Measurements from ENCODE around the gene EPHX1.

The EPHX1 gene

GRCh38 chr1:225888289-225888897 lies 78.5 kb downstream of the EPHX1 start:
- Mint-ChIP-seq H3K4me3 (no peak overlapping the region), H3K4me1 (peaks cover 6 to 22% of the 10 kb centered on the region in 2 donors), H3K27ac (no peak overlapping the region), H3K9me3 (no peaks in the 10 kb centered on the region), H3K36me3 (no peaks in the 10 kb centered on the region), H3K27me3 (peaks cover 0 to 18% of the 10 kb centered on the region in 2 donors)
- DNase-seq (no peak), ATAC-seq (replicated peaks) (no peak)

GRCh38 chr1:225888898-225889601 lies 79.1 kb downstream of the EPHX1 start, which contains the start of gene LEFTY1:
Gene LEFTY1, minus strand, starts transcription at chr1:225889146. Its CDS starts 80 bp downstream, at chr1:225889066.
- Mint-ChIP-seq H3K36me3 (no peaks in the 10 kb centered on the region), H3K27me3 (peaks cover 0 to 18% of the 10 kb centered on the region in 2 donors), H3K4me3 (no peak within 1 kb of the TSS), H3K4me1 (peaks cover 2 to 15% of the 10 kb centered on the region in 2 donors), H3K9me3 (no peaks in the 10 kb centered on the region), H3K27ac (no peak within 1 kb of the TSS)
- no peak for ATAC-seq (replicated peaks)
- DNase-seq: no peak

- Mint-ChIP-seq H3K27ac (no peak overlapping the region), H3K36me3 (no peaks in the 10 kb centered on the region), H3K27me3 (peaks cover 0 to 18% of the 10 kb centered on the region in 2 donors), H3K9me3 (no peaks in the 10 kb centered on the region), H3K4me3 (no peak overlapping the region), H3K4me1 (peaks cover 2 to 14% of the 10 kb centered on the region in 2 donors)
- DNase-seq (no peak), ATAC-seq (replicated peaks) (no peak)
Measured at GRCh38 chr1:225889743-225890142, 79.8 kb downstream of the EPHX1 start.

GRCh38 chr1:225890346-225891228 lies 80.7 kb downstream of the EPHX1 start:
- peaks cover 0 to 18% of the 10 kb centered on the region in 2 donors for H3K27me3 Mint-ChIP-seq
- H3K9me3 Mint-ChIP-seq: no peaks in the 10 kb centered on the region

DNA sequence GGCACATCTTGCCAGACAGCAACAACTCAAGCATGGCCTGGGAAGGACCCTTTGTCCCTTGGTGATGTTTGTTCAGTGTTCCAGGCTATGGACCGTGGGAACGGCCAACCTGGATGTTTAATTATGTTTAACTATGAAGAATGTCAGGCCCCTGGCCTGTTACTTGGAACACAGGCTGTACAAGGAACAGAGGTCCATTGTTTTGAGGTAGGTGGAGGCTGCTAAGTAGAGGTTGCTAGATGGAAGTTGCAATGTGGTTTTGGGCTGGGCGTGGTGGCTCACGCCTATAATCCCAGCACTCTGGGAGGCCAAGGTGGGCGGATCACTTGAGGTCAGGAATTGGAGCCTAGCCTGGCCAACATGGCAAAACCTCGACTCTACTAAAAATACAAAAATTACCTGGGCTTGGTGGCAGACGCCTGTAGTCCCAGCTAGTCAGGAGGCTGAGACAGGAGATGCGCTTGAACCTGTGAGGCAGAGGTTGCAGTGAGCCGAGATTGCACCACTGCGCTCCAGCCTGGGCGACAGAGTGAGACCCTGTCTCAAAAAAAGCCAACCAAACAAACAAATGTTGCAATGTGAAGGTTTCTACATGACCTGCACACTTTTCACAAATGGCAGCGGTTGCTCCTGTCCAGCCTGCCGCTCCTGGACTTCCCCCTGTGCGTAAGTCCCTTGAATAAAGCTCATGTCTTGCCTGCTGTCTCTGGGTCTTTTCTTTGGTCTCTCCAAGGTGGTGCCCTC lies 81.5 kb downstream of the EPHX1 start:
- no peak for DNase-seq
- no peaks in the 10 kb centered on the region for H3K36me3 Mint-ChIP-seq
- H3K9me3 Mint-ChIP-seq: no peaks in the 10 kb centered on the region
- no peak overlapping the region for H3K27ac Mint-ChIP-seq
- peaks cover 2 to 20% of the 10 kb centered on the region in 2 donors for H3K4me1 Mint-ChIP-seq
- H3K27me3 Mint-ChIP-seq: peaks cover 0 to 18% of the 10 kb centered on the region in 2 donors
- no peak overlapping the region for H3K4me3 Mint-ChIP-seq
- ATAC-seq (replicated peaks): no peak

More at GRCh38 chr1:225890346-225891228, 80.7 kb downstream of the EPHX1 start:
- no peak overlapping the region for H3K27ac Mint-ChIP-seq
- no peaks in the 10 kb centered on the region for H3K36me3 Mint-ChIP-seq
- H3K4me1 Mint-ChIP-seq: peaks cover 2 to 14% of the 10 kb centered on the region in 2 donors
- no peak for ATAC-seq (replicated peaks)
- DNase-seq: no peak
- H3K4me3 Mint-ChIP-seq: no peak overlapping the region

DNA sequence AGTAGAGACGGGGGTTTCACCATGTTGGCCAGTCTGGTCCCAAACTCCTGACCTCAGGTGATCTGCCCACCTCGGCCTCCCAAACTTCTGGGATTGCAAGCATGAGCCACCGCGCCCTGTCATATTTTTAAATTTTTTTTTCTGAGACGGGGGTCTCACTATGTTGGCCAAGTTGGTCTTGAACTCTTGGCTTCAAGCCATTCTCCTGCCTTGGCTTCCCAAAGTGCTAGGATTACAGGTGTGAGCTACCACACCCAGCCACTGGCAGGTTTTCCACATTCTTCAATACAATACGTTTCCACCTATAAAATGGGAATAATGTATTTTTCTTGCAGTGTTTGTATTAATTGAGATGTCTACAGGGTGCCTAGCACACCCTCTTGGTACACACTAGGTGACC lies 82.4 kb downstream of the EPHX1 start:
- ATAC-seq (replicated peaks) (no peak), DNase-seq (no peak)
- Mint-ChIP-seq H3K36me3 (no peaks in the 10 kb centered on the region), H3K9me3 (no peaks in the 10 kb centered on the region), H3K4me3 (no peak overlapping the region), H3K27me3 (peaks cover 0 to 11% of the 10 kb centered on the region in 2 donors), H3K4me1 (peaks cover 8 to 22% of the 10 kb centered on the region in 2 donors), H3K27ac (no peak overlapping the region)

Data from stimulated activated naive B cell treated with anti-CD40 and anti-IgM and Interleukin-4, amounts not matched to agents 10 μg/mL and 1 μg/mL and 100 μg/mL, for 72 hours (primary cell).